ENCODE measurements around the gene EXOC3. TPM values are rescaled to one million over a fixed set of nuclear protein-coding genes. Genes with fewer than 3 reads are reported as not detected.
"Not testable (repeated sequence)": the region's sequence is repeated elsewhere in the genome, so short reads cannot be mapped to it uniquely, and the experiment has no call there.

EXOC3 gene
- total and polyA plus RNA-seq, 2 of the 4 experiments (the other 2 are of a cell fraction): 35.1 to 47.5 TPM

GRCh38 chr5:485946-486491, 43.0 kb downstream of the EXOC3 start:
- H4K8ac ChIP-seq (ENCODE audit: low read depth in 2 of 2, low read length in 2 of 2): no peak overlapping the region
- H3K27ac ChIP-seq (ENCODE audit: insufficient read depth, low read length): no peak overlapping the region
- no peaks in the 10 kb centered on the region for H3K36me3 ChIP-seq (ENCODE audit: control insufficient read depth, insufficient read depth, low read length)
- WGBS, 2 experiments (ENCODE audit: extremely low coverage in 2 of 2, insufficient read length in 1 of 2): 52% methylated on average over 12 of the region's 23 CpGs; no CpG with 5 or more reads in 1 of the 2 experiments
- dilution Hi-C loops (cut with HindIII; ENCODE audit: low sequenced_read_pairs, unreplicated experiment): no loop called here
- no peak overlapping the region for H3K23ac ChIP-seq (ENCODE audit: low read depth, low read length)
- H2BK15ac ChIP-seq (ENCODE audit: low read depth, low read length): no peak overlapping the region
- H4K91ac ChIP-seq (ENCODE audit: insufficient read depth, low read depth, low read length): no peak overlapping the region
- no peaks in the 10 kb centered on the region for H3K9me1 ChIP-seq (ENCODE audit: insufficient read depth, low read length)
- TF ChIP-seq BHLHE40 (IDR thresholded peaks at IDR 0.05; ENCODE audit: low read depth, low read length): peak; percentile 29; the same call in 1 of the 2 replicates
- no peak for TF ChIP-seq NFE2L2 (IDR thresholded peaks at IDR 0.05; ENCODE audit: low read depth, low read length)
- DNase-seq (no peak), ATAC-seq (ENCODE audit: low read depth) (no peak)
- no TSS peak for BruUV-seq (replicated peaks)
- in situ Hi-C loops (cut with MboI; ENCODE audit: low sequenced_read_pairs): no loop called here
- no peak overlapping the region for H3K56ac ChIP-seq (ENCODE audit: extremely low read depth, insufficient read depth, low read length)
- intact Hi-C loops (cut with micrococcal nuclease): no loop called here
- no peak overlapping the region for H2BK120ac ChIP-seq (ENCODE audit: low read depth, low read length)
- no peaks in the 10 kb centered on the region for H3K9me3 ChIP-seq (ENCODE audit: control insufficient read depth, insufficient read depth, low read length)
- no peak overlapping the region for H2AK9ac ChIP-seq (replicated peaks; ENCODE audit: low read depth, low read length, poor library complexity)
- no peak overlapping the region for H4K5ac ChIP-seq (ENCODE audit: low read depth, low read length)
- H3K4me2 ChIP-seq (ENCODE audit: low read depth, low read length): no peak overlapping the region
- H3K9ac ChIP-seq (ENCODE audit: low read depth, low read length): no peak overlapping the region
- no peak overlapping the region for H2AK5ac ChIP-seq (ENCODE audit: low read depth, low read length)
- H2AFZ ChIP-seq (replicated peaks; ENCODE audit: low read length, poor library complexity): no peak overlapping the region
- H3K4ac ChIP-seq (ENCODE audit: low read depth, low read length): no peak overlapping the region
- ChIA-PET CTCF (no interaction called here), POLR2A (ENCODE audit: unreplicated experiment) (no interaction called here)
- no peaks in the 10 kb centered on the region for H4K20me1 ChIP-seq (ENCODE audit: insufficient read depth, low read length)
- no peak overlapping the region for H3K4me3 ChIP-seq (ENCODE audit: insufficient read depth, low read depth, low read length)
- no peak overlapping the region for H3K18ac ChIP-seq (ENCODE audit: low read depth, low read length)
- H3K79me1 ChIP-seq (ENCODE audit: low read depth in 1 of 2, low read length in 2 of 2): no peaks in the 10 kb centered on the region
- H2BK20ac ChIP-seq (ENCODE audit: low read depth, low read length): no peak overlapping the region
- H2BK5ac ChIP-seq (ENCODE audit: low read depth, low read length, poor library complexity, severe bottlenecking): no peak overlapping the region
- no peak overlapping the region for H3K14ac ChIP-seq (replicated peaks; ENCODE audit: low read depth, low read length)
- no peaks in the 10 kb centered on the region for H3K4me1 ChIP-seq (ENCODE audit: control insufficient read depth, insufficient read depth, low read length)
- peaks cover 5% of the 10 kb centered on the region; the same call in 1 of the 2 replicates for H3K27me3 ChIP-seq (ENCODE audit: control insufficient read depth, insufficient read depth, low read length)

DNA sequence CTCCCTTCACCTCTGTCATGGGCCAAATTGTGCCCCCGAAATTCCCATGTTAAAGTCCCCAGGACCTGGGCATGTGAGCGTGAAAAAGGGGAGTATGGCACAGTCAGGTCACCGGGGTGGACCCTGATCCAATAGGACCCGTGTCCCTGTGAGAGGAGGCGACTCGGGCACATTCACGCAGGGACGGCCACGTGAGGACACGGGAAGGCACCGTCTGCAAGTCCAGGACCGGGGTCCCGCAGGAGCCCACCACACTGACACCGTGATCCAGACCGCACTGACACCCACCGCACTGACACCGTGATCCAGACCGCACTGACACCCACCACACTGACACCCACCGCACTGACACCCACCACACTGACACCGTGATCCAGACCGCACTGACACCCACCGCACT, 43.6 kb downstream of the EXOC3 start:
- H3K4me3 ChIP-seq (ENCODE audit: insufficient read depth, low read depth, low read length); H2AK5ac ChIP-seq (ENCODE audit: low read depth, low read length); H4K5ac ChIP-seq (ENCODE audit: low read depth, low read length); H4K20me1 ChIP-seq (ENCODE audit: insufficient read depth, low read length); DNase-seq; intact Hi-C loops (cut with micrococcal nuclease); H4K91ac ChIP-seq (ENCODE audit: insufficient read depth, low read depth, low read length); H3K56ac ChIP-seq (ENCODE audit: extremely low read depth, insufficient read depth, low read length); H2AK9ac ChIP-seq (replicated peaks; ENCODE audit: low read depth, low read length, poor library complexity); H3K27ac ChIP-seq (ENCODE audit: insufficient read depth, low read length); dilution Hi-C loops (cut with HindIII; ENCODE audit: low sequenced_read_pairs, unreplicated experiment); POLR2A ChIA-PET (ENCODE audit: unreplicated experiment); in situ Hi-C loops (cut with MboI; ENCODE audit: low sequenced_read_pairs); H3K9me3 ChIP-seq (ENCODE audit: control insufficient read depth, insufficient read depth, low read length); H4K8ac ChIP-seq (ENCODE audit: low read depth in 2 of 2, low read length in 2 of 2); CTCF ChIA-PET; H3K27me3 ChIP-seq (ENCODE audit: control insufficient read depth, insufficient read depth, low read length); H3K4me1 ChIP-seq (ENCODE audit: control insufficient read depth, insufficient read depth, low read length); ATAC-seq (ENCODE audit: low read depth); H3K4ac ChIP-seq (ENCODE audit: low read depth, low read length); H3K36me3 ChIP-seq (ENCODE audit: control insufficient read depth, insufficient read depth, low read length); H3K18ac ChIP-seq (ENCODE audit: low read depth, low read length); H2AFZ ChIP-seq (replicated peaks; ENCODE audit: low read length, poor library complexity); H2BK15ac ChIP-seq (ENCODE audit: low read depth, low read length); H2BK5ac ChIP-seq (ENCODE audit: low read depth, low read length, poor library complexity, severe bottlenecking); H3K9ac ChIP-seq (ENCODE audit: low read depth, low read length); BruUV-seq (replicated peaks); H2BK120ac ChIP-seq (ENCODE audit: low read depth, low read length); H3K4me2 ChIP-seq (ENCODE audit: low read depth, low read length); H3K23ac ChIP-seq (ENCODE audit: low read depth, low read length); H3K79me1 ChIP-seq (ENCODE audit: low read depth in 1 of 2, low read length in 2 of 2); H3K14ac ChIP-seq (replicated peaks; ENCODE audit: low read depth, low read length); H2BK20ac ChIP-seq (ENCODE audit: low read depth, low read length); H3K9me1 ChIP-seq (ENCODE audit: insufficient read depth, low read length): not testable (repeated sequence)
- 96% methylated on average over 10 of the region's 22 CpGs; no CpG with 5 or more reads in 1 of the 2 experiments for WGBS, 2 experiments (ENCODE audit: extremely low coverage in 2 of 2, insufficient read length in 1 of 2)
